C4-2B (cell line): Measurements from ENCODE around the gene CCL3.
"Not testable (repeated sequence)": the region's sequence is repeated elsewhere in the genome, so short reads cannot be mapped to it uniquely, and the experiment has no call there.

Experiments
- CTCF ChIP-seq: fragments of 450-650 bp; conservative IDR thresholded peaks from 2 replicates; pipeline ENCODE4 v1.5.1; 2017; ENCODE audit warnings: mild to moderate bottlenecking
- ZFX ChIP-seq: fragments of 450-650 bp; IDR thresholded peaks from 2 replicates; pipeline ENCODE4 v1.6.1; 2017

- TF ChIP-seq CTCF, ZFX: not testable (repeated sequence)
Measured at GRCh38 chr17:36092715-36093114, 2.8 kb upstream of the CCL3 start.
